Glutamatergic neuron (in vitro differentiated cells): Measurements from ENCODE around the gene LSAMP. TPM values are rescaled to one million over a fixed set of nuclear protein-coding genes. Genes with fewer than 3 reads are reported as not detected.
A peak's percentile ranks its signal among the peaks of the same experiment; 100 is the strongest.

Source experiments
- DNase-seq: peaks from one replicate; pipeline ENCODE4 v3.0.0; 2022
- H3K27ac Mint-ChIP-seq: one replicate; pipeline ENCODE4 v1.8.0; 2020; ENCODE audit warnings: mild to moderate bottlenecking, mixed read lengths, inconsistent platforms; ENCODE audit not compliant: unreplicated experiment
- H3K27me3 Mint-ChIP-seq: one replicate; pipeline ENCODE4 v1.8.0; 2020; ENCODE audit warnings: mild to moderate bottlenecking, moderate library complexity, mixed read lengths, inconsistent platforms; ENCODE audit not compliant: unreplicated experiment
- H3K36me3 Mint-ChIP-seq: one replicate; pipeline ENCODE4 v1.8.0; 2020; ENCODE audit warnings: mild to moderate bottlenecking, mixed read lengths, inconsistent platforms; ENCODE audit not compliant: unreplicated experiment
- H3K4me1 Mint-ChIP-seq: one replicate; pipeline ENCODE4 v1.8.0; 2020; ENCODE audit warnings: mild to moderate bottlenecking, low read depth, mixed read lengths, inconsistent platforms; ENCODE audit not compliant: unreplicated experiment
- H3K4me3 Mint-ChIP-seq: one replicate; pipeline ENCODE4 v1.8.0; 2020; ENCODE audit warnings: mild to moderate bottlenecking, mixed read lengths, inconsistent platforms; ENCODE audit not compliant: unreplicated experiment
- H3K9me3 Mint-ChIP-seq: one replicate; pipeline ENCODE4 v1.8.0; 2020; ENCODE audit warnings: mild to moderate bottlenecking, moderate library complexity, mixed read lengths, inconsistent platforms; ENCODE audit not compliant: unreplicated experiment
- total RNA-seq: library from RNA; stranded (reverse); fragmentation: NEBNext Ultra II Directional; extraction: Animal tissue kit (Norgen Biotek cat#: 25700); gene quantifications from one replicate; pipeline ENCODE4 v1.2.1, GENCODE V29; 2021; ENCODE audit not compliant: unreplicated experiment
- TF ChIP-seq, protein P1 (sequence below): fragments of 200-600 bp; sonication (generic); IDR thresholded peaks from one replicate; pipeline ENCODE4 v1.5.0; 2021; ENCODE audit not compliant: partially characterized antibody, unreplicated experiment

LSAMP gene
- total RNA-seq, 1 donor from 2014 or later, result 67.1 TPM

DNA sequence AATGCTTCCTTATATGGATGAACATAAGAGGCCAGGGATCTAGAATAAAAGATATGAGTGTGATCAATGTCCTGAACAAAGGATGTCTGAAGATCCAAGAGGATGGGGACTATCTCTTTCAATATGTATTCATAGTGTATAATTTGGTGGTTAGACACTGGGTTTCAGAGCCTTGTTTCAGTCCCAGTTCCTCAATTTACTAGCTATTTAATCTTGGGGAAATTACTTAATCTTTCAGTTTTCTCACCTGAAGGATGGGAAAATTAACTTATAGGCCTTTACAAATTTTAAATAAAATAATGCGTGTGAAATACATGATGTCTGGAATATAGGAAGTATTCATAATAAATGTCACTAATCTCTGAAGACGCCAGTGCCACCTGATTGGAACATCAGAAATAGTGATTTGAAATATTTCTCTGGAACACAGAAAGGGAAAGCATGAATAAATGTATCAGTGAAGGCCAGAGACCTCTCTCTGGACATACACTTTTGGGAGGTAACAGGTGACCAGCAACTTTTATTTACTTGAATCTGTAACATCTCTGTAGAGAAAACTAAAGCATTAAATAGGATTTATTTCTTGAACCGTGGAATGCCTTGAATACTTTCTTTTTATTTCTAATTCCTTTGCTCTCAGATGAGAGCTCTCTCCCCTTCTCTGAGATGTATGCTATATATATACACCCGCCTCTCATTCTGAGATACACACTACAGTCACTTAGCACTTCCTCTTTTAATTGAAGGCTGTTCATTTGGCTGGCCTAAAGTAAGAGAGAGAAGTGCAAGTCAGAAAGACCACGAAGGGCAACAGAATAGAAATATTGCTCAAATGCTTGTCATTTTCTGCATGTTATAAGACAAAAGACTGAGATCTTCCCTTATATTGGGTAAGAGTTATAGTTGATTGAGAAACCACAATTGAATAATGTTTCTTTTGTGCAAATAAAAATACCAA is 407.1 kb downstream of the LSAMP start:
- Mint-ChIP-seq H3K36me3 (no peaks in the 10 kb centered on the region), H3K4me1 (peaks cover 48% of the 10 kb centered on the region), H3K9me3 (peaks cover 4% of the 10 kb centered on the region), H3K4me3 (no peak overlapping the region), H3K27me3 (no peaks in the 10 kb centered on the region), H3K27ac (no peak overlapping the region)
- TF ChIP-seq, protein P1, sequence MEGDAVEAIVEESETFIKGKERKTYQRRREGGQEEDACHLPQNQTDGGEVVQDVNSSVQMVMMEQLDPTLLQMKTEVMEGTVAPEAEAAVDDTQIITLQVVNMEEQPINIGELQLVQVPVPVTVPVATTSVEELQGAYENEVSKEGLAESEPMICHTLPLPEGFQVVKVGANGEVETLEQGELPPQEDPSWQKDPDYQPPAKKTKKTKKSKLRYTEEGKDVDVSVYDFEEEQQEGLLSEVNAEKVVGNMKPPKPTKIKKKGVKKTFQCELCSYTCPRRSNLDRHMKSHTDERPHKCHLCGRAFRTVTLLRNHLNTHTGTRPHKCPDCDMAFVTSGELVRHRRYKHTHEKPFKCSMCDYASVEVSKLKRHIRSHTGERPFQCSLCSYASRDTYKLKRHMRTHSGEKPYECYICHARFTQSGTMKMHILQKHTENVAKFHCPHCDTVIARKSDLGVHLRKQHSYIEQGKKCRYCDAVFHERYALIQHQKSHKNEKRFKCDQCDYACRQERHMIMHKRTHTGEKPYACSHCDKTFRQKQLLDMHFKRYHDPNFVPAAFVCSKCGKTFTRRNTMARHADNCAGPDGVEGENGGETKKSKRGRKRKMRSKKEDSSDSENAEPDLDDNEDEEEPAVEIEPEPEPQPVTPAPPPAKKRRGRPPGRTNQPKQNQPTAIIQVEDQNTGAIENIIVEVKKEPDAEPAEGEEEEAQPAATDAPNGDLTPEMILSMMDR, result no peak
- no peak for DNase-seq

DNA sequence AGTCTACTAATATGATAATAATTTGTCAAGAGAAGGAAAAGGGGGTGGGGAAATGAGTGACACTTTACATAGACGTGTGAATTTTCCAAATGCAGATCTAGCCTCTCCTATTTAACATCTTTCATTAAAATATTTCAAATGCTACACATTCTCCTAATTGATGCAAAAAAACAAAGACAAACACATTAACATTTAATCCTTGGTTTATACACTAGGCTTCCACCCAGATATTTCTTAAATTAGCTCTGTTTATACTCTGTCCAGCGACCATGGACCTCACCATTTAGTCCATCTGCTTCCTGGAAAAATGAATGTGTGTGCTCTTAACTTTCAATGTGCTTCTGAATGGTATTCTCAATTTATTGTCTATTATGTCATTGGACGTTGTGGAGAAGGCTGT is 409.9 kb downstream of the LSAMP start:
- H3K4me1 Mint-ChIP-seq, result peaks cover 55% of the 10 kb centered on the region
- H3K36me3 Mint-ChIP-seq, result no peaks in the 10 kb centered on the region
- H3K4me3 Mint-ChIP-seq, result peak overlapping the region; percentile 43
- H3K27ac Mint-ChIP-seq, result peak overlapping the region; percentile 88
- peaks cover 4% of the 10 kb centered on the region for H3K9me3 Mint-ChIP-seq
- DNase-seq, result no peak
- H3K27me3 Mint-ChIP-seq, result peaks cover 2% of the 10 kb centered on the region
- TF ChIP-seq, protein P1, result no peak

DNA sequence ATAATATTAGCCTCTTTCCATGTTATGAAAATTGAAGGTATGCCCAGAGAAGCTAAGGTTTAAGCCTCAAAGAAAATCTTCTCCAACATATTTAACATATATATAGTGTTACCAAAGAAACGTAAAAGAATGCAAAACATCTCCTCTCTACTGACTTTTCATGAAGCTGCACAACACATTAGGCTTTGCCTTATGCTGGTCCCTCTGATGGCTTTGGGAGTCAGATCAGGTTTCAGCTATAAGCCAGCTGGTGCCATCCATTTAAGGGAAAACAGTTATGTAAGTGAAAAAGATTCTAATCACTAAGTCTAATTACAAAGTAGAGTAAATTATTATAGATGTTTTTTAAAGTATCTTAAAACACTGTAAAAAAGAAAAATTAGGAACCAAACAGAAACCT is 410.5 kb downstream of the LSAMP start:
- H3K27ac Mint-ChIP-seq, result peak overlapping the region; percentile 95
- H3K4me3 Mint-ChIP-seq, result peak overlapping the region; percentile 63
- H3K36me3 Mint-ChIP-seq, result no peaks in the 10 kb centered on the region
- H3K9me3 Mint-ChIP-seq, result peaks cover 4% of the 10 kb centered on the region
- TF ChIP-seq, protein P1, result no peak
- H3K4me1 Mint-ChIP-seq, result peaks cover 54% of the 10 kb centered on the region
- no peak for DNase-seq
- peaks cover 2% of the 10 kb centered on the region for H3K27me3 Mint-ChIP-seq

DNA sequence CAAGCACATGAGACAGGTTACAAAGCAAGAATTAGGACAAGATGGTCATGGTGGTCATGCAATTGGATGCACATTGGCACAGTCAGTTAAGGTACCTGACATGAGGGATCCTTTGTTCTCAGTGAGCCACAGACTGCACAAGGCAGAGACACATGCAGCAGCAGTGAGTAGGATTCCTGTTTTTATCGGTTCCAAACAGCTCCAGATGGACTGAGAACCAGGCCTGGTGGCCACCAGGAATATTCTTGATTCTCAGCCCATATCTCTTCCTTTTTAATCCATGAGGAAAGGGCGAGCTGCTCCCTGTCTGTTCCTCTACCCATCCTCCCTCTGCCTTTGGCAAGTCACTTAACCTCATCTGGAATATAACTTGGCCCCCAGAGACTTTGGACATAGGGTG is 411.2 kb downstream of the LSAMP start:
- Mint-ChIP-seq H3K9me3 (peaks cover 4% of the 10 kb centered on the region), H3K27me3 (peaks cover 2% of the 10 kb centered on the region), H3K36me3 (no peaks in the 10 kb centered on the region), H3K4me1 (peaks cover 57% of the 10 kb centered on the region), H3K4me3 (peak overlapping the region; percentile 63), H3K27ac (peak overlapping the region; percentile 95)
- no peak for DNase-seq
- TF ChIP-seq, protein P1, result peak; percentile 4

DNA sequence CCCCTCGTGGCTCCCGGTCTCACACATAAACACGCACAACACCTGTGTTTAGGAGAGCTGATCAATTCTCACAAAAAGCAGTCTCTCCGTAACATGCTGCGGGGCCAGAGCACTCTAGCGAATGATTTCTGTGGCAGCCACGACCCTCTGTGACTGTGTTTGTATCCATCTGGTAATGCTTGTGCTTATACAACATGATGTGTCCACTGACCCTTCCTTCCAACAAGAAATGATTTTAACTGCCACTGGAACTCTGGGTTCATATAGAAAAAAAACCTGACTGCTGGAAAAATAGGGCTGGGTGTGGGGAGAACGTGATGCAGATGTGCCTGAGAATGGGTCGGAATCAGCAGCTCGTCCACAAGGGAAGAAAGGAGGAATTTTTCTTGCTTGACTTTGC is 411.8 kb downstream of the LSAMP start:
- Mint-ChIP-seq H3K4me1 (peaks cover 59% of the 10 kb centered on the region), H3K27me3 (peaks cover 2% of the 10 kb centered on the region), H3K4me3 (peak overlapping the region; percentile 63), H3K9me3 (peaks cover 4% of the 10 kb centered on the region), H3K36me3 (no peaks in the 10 kb centered on the region), H3K27ac (peak overlapping the region; percentile 95)
- DNase-seq, result no peak
- TF ChIP-seq, protein P1, result no peak
